Astrocyte (in vitro differentiated cells and primary cell): ENCODE results near the gene CCDC191. TPM values are rescaled to one million over a fixed set of nuclear protein-coding genes. Genes with fewer than 3 reads are reported as not detected.

Experiments
- DNase-seq: peaks from one replicate; pipeline ENCODE4 v3.0.0-alpha.2; 2010; ENCODE audit warnings: low read depth
- FAIRE-seq: peaks from 2 replicates; lab custom pipeline; 2011; peaks lifted over from hg19 to GRCh38; lab: Jason Lieb, UNC
- H2AFZ ChIP-seq: 2 replicates; pipeline ENCODE4 v1.6.0; 2012; ENCODE audit warnings: low read depth, low read length, inconsistent platforms
- H3K27ac ChIP-seq: 2 replicates; pipeline ENCODE4 v1.5.1; 2011; ENCODE audit warnings: low read depth, low read length, inconsistent platforms
- H3K27me3 ChIP-seq: 2 replicates; pipeline ENCODE4 v1.6.0; 2011; ENCODE audit warnings: low read length, inconsistent platforms; ENCODE audit not compliant: insufficient read depth
- H3K36me3 ChIP-seq: 2 replicates; pipeline ENCODE4 v1.5.1; 2011; ENCODE audit warnings: low read length, inconsistent platforms; ENCODE audit not compliant: insufficient read depth
- H3K4me1 ChIP-seq: 2 replicates; pipeline ENCODE4 v1.5.1; 2011; ENCODE audit warnings: low read length, inconsistent platforms; ENCODE audit not compliant: insufficient read depth
- H3K4me2 ChIP-seq: 2 replicates; pipeline ENCODE4 v1.6.0; 2012; ENCODE audit warnings: low read length, inconsistent platforms
- H3K4me3 ChIP-seq: 2 replicates; pipeline ENCODE4 v1.5.1; 2011; ENCODE audit warnings: low read depth, mild to moderate bottlenecking, low read length, inconsistent platforms; ENCODE audit not compliant: insufficient read depth
- H3K79me2 ChIP-seq: 2 replicates; pipeline ENCODE4 v1.6.0; 2012; ENCODE audit warnings: mild to moderate bottlenecking, low read length, inconsistent platforms; ENCODE audit not compliant: insufficient read depth
- H3K9ac ChIP-seq: 2 replicates; pipeline ENCODE4 v1.6.0; 2012; ENCODE audit warnings: mild to moderate bottlenecking, low read length, inconsistent platforms
- H3K9me3 ChIP-seq: 2 replicates; pipeline ENCODE4 v1.5.1; 2012; ENCODE audit warnings: low read depth, mild to moderate bottlenecking, low read length, inconsistent platforms; ENCODE audit not compliant: insufficient read depth
- H4K20me1 ChIP-seq: 2 replicates; pipeline ENCODE4 v1.6.0; 2012; ENCODE audit warnings: low read length, inconsistent platforms; ENCODE audit not compliant: insufficient read depth
- H3K27ac Mint-ChIP-seq: one replicate; pipeline ENCODE4 v1.8.0; 2021; ENCODE audit warnings: mild to moderate bottlenecking, mixed read lengths; ENCODE audit not compliant: unreplicated experiment
- H3K27me3 Mint-ChIP-seq: one replicate; pipeline ENCODE4 v1.8.0; 2021; ENCODE audit warnings: low read depth, mixed read lengths; ENCODE audit not compliant: unreplicated experiment
- H3K36me3 Mint-ChIP-seq: one replicate; pipeline ENCODE4 v1.8.0; 2021; ENCODE audit warnings: low read depth, mixed read lengths; ENCODE audit not compliant: unreplicated experiment
- H3K4me1 Mint-ChIP-seq: one replicate; pipeline ENCODE4 v1.8.0; 2021; ENCODE audit warnings: low read depth, mixed read lengths; ENCODE audit not compliant: unreplicated experiment
- H3K4me3 Mint-ChIP-seq: one replicate; pipeline ENCODE4 v1.8.0; 2021; ENCODE audit warnings: mild to moderate bottlenecking, moderate library complexity, mixed read lengths; ENCODE audit not compliant: unreplicated experiment
- H3K9me3 Mint-ChIP-seq: one replicate; pipeline ENCODE4 v1.8.0; 2021; ENCODE audit warnings: mild to moderate bottlenecking, mixed read lengths; ENCODE audit not compliant: unreplicated experiment
- EZH2 ChIP-seq: IDR thresholded peaks from 2 replicates; pipeline ENCODE4 v1.6.1; 2012; ENCODE audit warnings: mild to moderate bottlenecking, low read length, inconsistent platforms; ENCODE audit not compliant: insufficient read depth
- total RNA-seq: library from RNA; stranded (reverse); gene quantifications from 2 replicates; pipeline ENCODE4 v1.2.1, GENCODE V29; 2021
- TF ChIP-seq, protein P1 (sequence below): IDR thresholded peaks from 2 replicates; pipeline ENCODE4 v1.5.1; 2011; ENCODE audit warnings: low read depth, mild to moderate bottlenecking, inconsistent platforms, low read length, moderate library complexity; ENCODE audit not compliant: insufficient read depth

CCDC191 gene
- total RNA-seq, 1 donor from 2014 or later: 2.5 TPM

DNA sequence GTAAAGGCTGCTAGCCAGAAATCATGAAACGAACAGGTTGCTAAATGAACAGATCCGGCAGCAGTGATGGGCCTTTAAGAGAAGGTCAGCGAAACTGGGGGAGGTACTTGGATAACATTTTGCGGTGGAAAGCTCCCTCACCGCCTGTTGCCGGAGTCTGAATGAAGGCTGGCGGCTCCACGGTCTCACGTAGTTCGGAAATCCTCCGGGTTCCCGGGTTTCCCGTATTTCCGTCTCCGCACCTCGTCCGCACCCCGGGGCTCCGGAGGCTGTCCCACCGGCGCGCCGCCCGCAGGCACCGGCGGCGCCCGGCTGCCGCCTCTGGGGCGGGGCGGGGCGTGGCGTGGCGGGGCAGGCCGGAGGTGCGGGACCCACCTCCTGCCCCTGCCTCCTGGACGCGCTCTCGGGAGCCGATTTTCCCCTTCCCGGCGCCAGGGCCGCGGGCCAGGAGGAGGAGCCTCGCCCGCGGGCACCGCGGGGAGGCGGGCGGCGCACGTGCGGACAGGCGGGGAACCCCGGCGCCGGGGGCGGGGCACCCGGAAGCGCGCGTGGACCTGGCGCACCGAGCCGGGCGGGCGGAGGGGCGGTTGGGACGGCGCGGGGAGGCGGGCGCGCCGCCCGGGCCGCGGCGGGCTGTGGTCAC is 108.8 kb downstream of the CCDC191 start, which contains the start of gene ZDHHC23:
TSS of gene ZDHHC23 (plus strand) at position 642 of the 643 bp plus-strand sequence. CDS start 790 bp downstream, outside the sequence.
- DNase-seq (peak; percentile 38), FAIRE-seq (no peak)
- H3K4me3 ChIP-seq: peak within 1 kb of the TSS; percentile 89
- H3K4me1 ChIP-seq: peaks cover 8% of the 10 kb centered on the region
- Mint-ChIP-seq H3K4me1 (peaks cover 5% of the 10 kb centered on the region), H3K27ac (no peak within 1 kb of the TSS), H3K4me3 (peak within 1 kb of the TSS; percentile 84), H3K27me3 (peaks cover 38% of the 10 kb centered on the region), H3K36me3 (peaks cover 2% of the 10 kb centered on the region), H3K9me3 (peaks cover 4% of the 10 kb centered on the region)
- H4K20me1 ChIP-seq: no peaks in the 10 kb centered on the region
- H3K27me3 ChIP-seq: peaks cover 28% of the 10 kb centered on the region
- H3K36me3 ChIP-seq: no peaks in the 10 kb centered on the region
- peak within 1 kb of the TSS; percentile 70 for H3K9ac ChIP-seq
- H3K79me2 ChIP-seq: no peaks in the 10 kb centered on the region
- no peak within 1 kb of the TSS for H3K27ac ChIP-seq
- H3K9me3 ChIP-seq: no peaks in the 10 kb centered on the region
- no peak for TF ChIP-seq EZH2
- TF ChIP-seq, protein P1, sequence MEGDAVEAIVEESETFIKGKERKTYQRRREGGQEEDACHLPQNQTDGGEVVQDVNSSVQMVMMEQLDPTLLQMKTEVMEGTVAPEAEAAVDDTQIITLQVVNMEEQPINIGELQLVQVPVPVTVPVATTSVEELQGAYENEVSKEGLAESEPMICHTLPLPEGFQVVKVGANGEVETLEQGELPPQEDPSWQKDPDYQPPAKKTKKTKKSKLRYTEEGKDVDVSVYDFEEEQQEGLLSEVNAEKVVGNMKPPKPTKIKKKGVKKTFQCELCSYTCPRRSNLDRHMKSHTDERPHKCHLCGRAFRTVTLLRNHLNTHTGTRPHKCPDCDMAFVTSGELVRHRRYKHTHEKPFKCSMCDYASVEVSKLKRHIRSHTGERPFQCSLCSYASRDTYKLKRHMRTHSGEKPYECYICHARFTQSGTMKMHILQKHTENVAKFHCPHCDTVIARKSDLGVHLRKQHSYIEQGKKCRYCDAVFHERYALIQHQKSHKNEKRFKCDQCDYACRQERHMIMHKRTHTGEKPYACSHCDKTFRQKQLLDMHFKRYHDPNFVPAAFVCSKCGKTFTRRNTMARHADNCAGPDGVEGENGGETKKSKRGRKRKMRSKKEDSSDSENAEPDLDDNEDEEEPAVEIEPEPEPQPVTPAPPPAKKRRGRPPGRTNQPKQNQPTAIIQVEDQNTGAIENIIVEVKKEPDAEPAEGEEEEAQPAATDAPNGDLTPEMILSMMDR: no peak
- H2AFZ ChIP-seq: peak within 1 kb of the TSS; percentile 89
- H3K4me2 ChIP-seq: peak within 1 kb of the TSS; percentile 96

DNA sequence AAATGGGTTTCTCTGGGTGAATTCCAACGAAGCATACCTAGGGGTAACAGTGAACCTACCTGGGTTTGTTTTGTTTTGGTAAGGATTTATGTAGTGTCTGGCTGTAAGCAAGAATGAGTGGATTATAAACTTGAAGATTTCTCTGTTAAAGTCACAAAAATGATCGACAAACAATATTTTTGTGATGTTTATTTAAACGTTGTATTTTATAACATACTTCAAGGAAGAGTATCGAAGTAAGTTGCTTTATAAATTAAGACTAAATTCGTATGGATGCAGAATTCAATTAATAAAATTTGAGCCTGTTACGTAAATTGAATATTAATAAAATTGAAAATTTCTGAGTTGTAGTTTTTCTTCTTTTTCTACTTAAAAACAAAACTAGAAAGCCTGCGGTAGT is 109.5 kb downstream of the CCDC191 start:
- no peaks in the 10 kb centered on the region for H3K79me2 ChIP-seq
- no peaks in the 10 kb centered on the region for H3K36me3 Mint-ChIP-seq
- DNase-seq (no peak), FAIRE-seq (no peak)
- peak overlapping the region; percentile 89 for H3K4me3 ChIP-seq
- peak overlapping the region; percentile 89 for H2AFZ ChIP-seq
- peaks cover 5% of the 10 kb centered on the region for H3K4me1 Mint-ChIP-seq
- H3K27ac Mint-ChIP-seq: no peak overlapping the region
- H3K9me3 ChIP-seq: no peaks in the 10 kb centered on the region
- peaks cover 3% of the 10 kb centered on the region for H3K9me3 Mint-ChIP-seq
- peaks cover 28% of the 10 kb centered on the region for H3K27me3 ChIP-seq
- H3K9ac ChIP-seq: no peak overlapping the region
- H3K4me3 Mint-ChIP-seq: peak overlapping the region; percentile 84
- no peak for TF ChIP-seq EZH2
- TF ChIP-seq, protein P1: no peak
- no peak overlapping the region for H3K27ac ChIP-seq
- peak overlapping the region; percentile 96 for H3K4me2 ChIP-seq
- no peaks in the 10 kb centered on the region for H4K20me1 ChIP-seq
- H3K36me3 ChIP-seq: no peaks in the 10 kb centered on the region
- H3K27me3 Mint-ChIP-seq: peaks cover 34% of the 10 kb centered on the region
- peaks cover 8% of the 10 kb centered on the region for H3K4me1 ChIP-seq

GRCh38 chr3:113927556-113927955 is 128.8 kb downstream of the CCDC191 start:
- no peak overlapping the region for H2AFZ ChIP-seq
- H3K4me1 ChIP-seq: no peaks in the 10 kb centered on the region
- H4K20me1 ChIP-seq: no peaks in the 10 kb centered on the region
- no peaks in the 10 kb centered on the region for H3K27me3 ChIP-seq
- no peaks in the 10 kb centered on the region for H3K9me3 ChIP-seq
- no peak for TF ChIP-seq EZH2
- TF ChIP-seq, protein P1: no peak
- H3K4me2 ChIP-seq: no peak overlapping the region
- no peak overlapping the region for H3K27ac ChIP-seq
- Mint-ChIP-seq H3K9me3 (peaks cover 26% of the 10 kb centered on the region), H3K27me3 (no peaks in the 10 kb centered on the region), H3K4me1 (no peaks in the 10 kb centered on the region), H3K36me3 (peaks cover 9% of the 10 kb centered on the region), H3K4me3 (no peak overlapping the region), H3K27ac (no peak overlapping the region)
- no peak for DNase-seq
- no peak overlapping the region for H3K4me3 ChIP-seq
- H3K9ac ChIP-seq: no peak overlapping the region
- FAIRE-seq: no peak
- no peaks in the 10 kb centered on the region for H3K36me3 ChIP-seq
- H3K79me2 ChIP-seq: no peaks in the 10 kb centered on the region
